K562 (cell line): ENCODE data around the gene FAM227B. TPM values are rescaled to one million over a fixed set of nuclear protein-coding genes. Genes with fewer than 3 reads are reported as not detected.
A peak's percentile ranks its signal among the peaks of the same experiment; 100 is the strongest.

Experiments
- ARID1B ChIP-seq: fragments of 450-650 bp; IDR thresholded peaks from 2 replicates; pipeline ENCODE4 v1.6.1; 2016; ENCODE audit warnings: antibody characterized with exemption, mild to moderate bottlenecking, inconsistent platforms
- ASH1L ChIP-seq: fragments of 450-650 bp; IDR thresholded peaks from 2 replicates; pipeline ENCODE4 v1.6.1; 2018; ENCODE audit warnings: borderline replicate concordance, mild to moderate bottlenecking, low read depth; ENCODE audit not compliant: partially characterized antibody
- CBFB ChIP-seq: sonication (generic); formaldehyde crosslinking; IDR thresholded peaks from 2 replicates; pipeline ENCODE4 v1.4.0; 2020; ENCODE audit warnings: mild to moderate bottlenecking, missing genetic modification reagents
- CCNT2 ChIP-seq: IDR thresholded peaks from 2 replicates; pipeline ENCODE4 v1.6.1; 2011; ENCODE audit warnings: borderline replicate concordance, low read depth, mild to moderate bottlenecking, moderate library complexity, mixed read lengths, low read length; ENCODE audit not compliant: insufficient read length; ENCODE audit errors: extremely low read depth
- EP300 ChIP-seq: IDR thresholded peaks from 2 replicates; pipeline ENCODE4 v1.6.1; 2012; ENCODE audit warnings: low read length, improper control_type of control experiment
- ESRRB ChIP-seq: fragments of 250-450 bp; sonication (Bioruptor Pico); IDR thresholded peaks from 2 replicates; pipeline ENCODE4 v1.5.0; 2020; ENCODE audit warnings: mild to moderate bottlenecking, moderate library complexity, borderline replicate concordance
- ETS2 ChIP-seq: IDR thresholded peaks from 2 replicates; pipeline ENCODE4 v1.6.1; 2016; ENCODE audit warnings: borderline replicate concordance, missing genetic modification characterization, mild to moderate bottlenecking, moderate library complexity, missing compliant biosample characterization; ENCODE audit not compliant: poor library complexity, severe bottlenecking
- FOXA3 ChIP-seq, 2 experiments: fragments of 450-650 bp in 1 of 2; sonication (generic) in 1 of 2; formaldehyde crosslinking; IDR thresholded peaks in 1 of 2; conservative IDR thresholded peaks in 1 of 2; 2 replicates each; pipeline versions ENCODE4 v1.4.0 to v1.8.0; 2020 to 2022; ENCODE audit warnings: mild to moderate bottlenecking in 2 of 2, missing genetic modification reagents in 1 of 2
- FOXJ3 ChIP-seq: sonication (generic); formaldehyde crosslinking; IDR thresholded peaks from 2 replicates; pipeline ENCODE4 v1.4.0; 2020; ENCODE audit warnings: mild to moderate bottlenecking, missing genetic modification reagents
- GATAD2A ChIP-seq: fragments of 450-650 bp; IDR thresholded peaks from 2 replicates; pipeline ENCODE4 v1.6.1; 2017
- HLTF ChIP-seq: fragments of 450-650 bp; IDR thresholded peaks from 2 replicates; pipeline ENCODE4 v1.6.1; 2016
- HMBOX1 ChIP-seq: sonication (generic); IDR thresholded peaks from 2 replicates; pipeline ENCODE4 v1.6.1; 2016
- JUND ChIP-seq, 2 experiments: IDR thresholded peaks; 2 replicates in 1 of 2; 3 replicates in 1 of 2; pipeline ENCODE4 v1.6.1; 2011; ENCODE audit warnings: borderline replicate concordance in 2 of 2, low read depth in 2 of 2, low read length in 2 of 2, improper control_type of control experiment in 1 of 2, missing biosample characterization in 1 of 2, missing genetic modification characterization in 1 of 2, missing genetic modification reagents in 1 of 2
- KLF10 ChIP-seq: fragments of 250-450 bp; sonication (Bioruptor Pico); IDR thresholded peaks from 2 replicates; pipeline ENCODE4 v1.6.1; 2021; ENCODE audit warnings: matching md5 sums
- MAFK ChIP-seq: IDR thresholded peaks from 2 replicates; pipeline ENCODE4 v1.6.1; 2011; ENCODE audit warnings: low read length, improper control_type of control experiment
- MAX ChIP-seq: sonication (generic); formaldehyde crosslinking; IDR thresholded peaks from 2 replicates; pipeline ENCODE4 v1.9.0; 2022; ENCODE audit warnings: mild to moderate bottlenecking, missing genetic modification reagents
- MIER1 ChIP-seq: fragments of 450-650 bp; IDR thresholded peaks from 2 replicates; pipeline ENCODE4 v1.6.1; 2016; ENCODE audit warnings: antibody characterized with exemption, mild to moderate bottlenecking, low read depth
- NCOA1 ChIP-seq: fragments of 450-650 bp; IDR thresholded peaks from 2 replicates; pipeline ENCODE4 v1.6.1; 2016; ENCODE audit warnings: low read depth
- NFE2 ChIP-seq: IDR thresholded peaks from 2 replicates; pipeline ENCODE4 v1.6.1; 2014; ENCODE audit warnings: antibody characterized with exemption, low read depth
- RBM14 ChIP-seq: fragments of 200-400 bp; formaldehyde crosslinking; IDR thresholded peaks from 2 replicates; pipeline ENCODE4 v1.6.1; 2018; ENCODE audit warnings: low read depth, mild to moderate bottlenecking, low read length, moderate library complexity, borderline replicate concordance; ENCODE audit not compliant: insufficient read depth
- SAFB2 ChIP-seq: fragments of 200-400 bp; formaldehyde crosslinking; IDR thresholded peaks from 2 replicates; pipeline ENCODE4 v1.6.1; 2018; ENCODE audit warnings: borderline replicate concordance, low read length, low read depth, moderate library complexity; ENCODE audit not compliant: severe bottlenecking
- SLC30A9 ChIP-seq: fragments of 250-450 bp; sonication (Bioruptor Pico); IDR thresholded peaks from 2 replicates; pipeline ENCODE4 v1.8.0; 2022; ENCODE audit warnings: mild to moderate bottlenecking, moderate library complexity
- SMAD3 ChIP-seq: fragments of 450-650 bp; formaldehyde crosslinking; conservative IDR thresholded peaks from 2 replicates; pipeline ENCODE4 v1.4.0; 2020; ENCODE audit warnings: mild to moderate bottlenecking
- SREBF2 ChIP-seq: sonication (generic); formaldehyde crosslinking; IDR thresholded peaks from 2 replicates; pipeline ENCODE4 v1.4.0; 2020; ENCODE audit warnings: mild to moderate bottlenecking, missing genetic modification reagents
- STAG1 ChIP-seq: sonication (generic); formaldehyde crosslinking; IDR thresholded peaks from 2 replicates; pipeline ENCODE4 v1.5.0; 2020; ENCODE audit warnings: missing genetic modification reagents, borderline replicate concordance
- TARDBP ChIP-seq: fragments of 450-650 bp; IDR thresholded peaks from 2 replicates; pipeline ENCODE4 v1.6.1; 2016
- ZC3H8 ChIP-seq: fragments of 450-650 bp; IDR thresholded peaks from 2 replicates; pipeline ENCODE4 v1.6.1; 2017
- ZNF217 ChIP-seq: sonication (generic); formaldehyde crosslinking; IDR thresholded peaks from 2 replicates; pipeline ENCODE4 v1.8.0; 2022; ENCODE audit warnings: mild to moderate bottlenecking, missing genetic modification reagents
- ZNF316 ChIP-seq: fragments of 450-650 bp; IDR thresholded peaks from 2 replicates; pipeline ENCODE4 v1.6.1; 2016
- ZNF644 ChIP-seq: fragments of 200-800 bp; sonication (Bioruptor generic); IDR thresholded peaks from 2 replicates; pipeline ENCODE4 v1.6.1; 2016; ENCODE audit warnings: low read depth, missing genetic modification characterization, missing compliant biosample characterization
- ZNF695 ChIP-seq: fragments of 450-650 bp; formaldehyde crosslinking; IDR thresholded peaks from 2 replicates; pipeline ENCODE4 v1.4.0; 2020; ENCODE audit warnings: mild to moderate bottlenecking, moderate library complexity
- ZNF778 ChIP-seq: fragments of 450-650 bp; formaldehyde crosslinking; IDR thresholded peaks from 2 replicates; pipeline ENCODE4 v1.4.0; 2020; ENCODE audit warnings: mild to moderate bottlenecking, moderate library complexity
- ZZZ3 ChIP-seq: fragments of 450-650 bp; IDR thresholded peaks from 2 replicates; pipeline ENCODE4 v1.6.1; 2016; ENCODE audit warnings: antibody characterized with exemption, mild to moderate bottlenecking, moderate library complexity
- polyA plus RNA-seq, 8 experiments: library from polyadenylated mRNA; depleted of rRNA in 4 of 8; stranded (reverse) in 5 of 8; unstranded in 3 of 8; fragments of >200 nt; fragmentation: Nextera tagmentation in 2 of 8; fragmentation: Illumina TruSeq in 1 of 8; extraction: Ambion mirVana in 2 of 8; extraction: Trizol in 1 of 8; gene quantifications; 2 replicates each; pipeline versions ENCODE4 v1.2.1 to v1.2.3, GENCODE V29; 2011 to 2014; ENCODE audit warnings: inconsistent platforms in 1 of 8, missing spikeins in 1 of 8
- total RNA-seq, 7 experiments: library from RNA; depleted of rRNA in 6 of 7; stranded (reverse); fragments of >200 nt in 6 of 7; fragmentation: Illumina TruSeq in 2 of 7; extraction: Trizol in 2 of 7; gene quantifications; 2 replicates each; pipeline versions ENCODE4 v1.2.1 to v1.2.3, GENCODE V29; 2011 to 2021; ENCODE audit warnings: low replicate concordance in 1 of 7

FAM227B gene
- total and polyA plus RNA-seq, 9 of the 15 experiments (the other 6 are each of a cell fraction or from before 2014, with no cell fraction given) = 5.1 to 12.5 (median 11.2) TPM

DNA sequence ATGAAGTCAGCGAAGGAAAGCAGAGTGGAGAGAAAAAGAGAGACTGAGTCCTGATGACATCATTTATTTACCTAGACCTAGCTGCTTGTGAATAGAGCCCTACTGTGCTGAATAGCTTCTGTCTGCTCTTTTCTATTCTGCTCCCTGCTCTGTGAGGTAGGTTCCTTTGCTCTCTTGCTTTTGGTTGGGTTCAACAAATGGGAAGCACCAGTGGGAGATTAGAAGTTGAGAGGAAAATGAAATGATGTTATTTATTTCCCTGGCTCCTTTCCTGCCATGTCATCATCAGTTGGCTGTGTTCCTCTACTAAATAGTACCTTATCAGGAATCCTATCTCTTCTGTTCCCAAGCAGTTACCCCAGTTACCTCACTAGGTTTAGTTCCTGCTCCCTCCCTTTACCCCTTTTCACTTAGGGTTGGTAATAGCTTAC is 23.8 kb upstream of the FAM227B start (continued):
- TF ChIP-seq GATAD2A = no peak
- TF ChIP-seq FOXJ3 (CRISPR knock-in tag) = no peak
- TF ChIP-seq ARID1B = no peak; the same call in 1 of the 2 replicates
- TF ChIP-seq NFE2 = peak; percentile 76
- TF ChIP-seq SREBF2 (CRISPR knock-in tag) = no peak
- TF ChIP-seq STAG1 (CRISPR knock-in tag) = no peak
- TF ChIP-seq RBM14 = no peak
- no peak for TF ChIP-seq MAX (CRISPR knock-in tag)
- no peak for TF ChIP-seq ZNF644 (tag)
- TF ChIP-seq JUND (IDR thresholded peaks at IDR 0.05; ENCODE audit: borderline replicate concordance, low read depth, low read length) = no peak
- TF ChIP-seq JUND (tag; IDR thresholded peaks at IDR 0.05; ENCODE audit: borderline replicate concordance, low read depth, low read length) = peak; percentile 34; the same call in 2 of the 3 replicates
- no peak for TF ChIP-seq ZC3H8
- TF ChIP-seq HMBOX1 = peak; percentile 96
- TF ChIP-seq SMAD3 (CRISPR knock-in tag) = no peak
- TF ChIP-seq MIER1 = no peak
- peak; percentile 13 for TF ChIP-seq CCNT2
- no peak for TF ChIP-seq TARDBP
- no peak for TF ChIP-seq CBFB (CRISPR knock-in tag)
- TF ChIP-seq SLC30A9 (CRISPR knock-in tag) = no peak
- TF ChIP-seq ZNF778 (CRISPR knock-in tag) = no peak
- TF ChIP-seq MAFK = peak; percentile 43; the same call in 1 of the 2 replicates
- TF ChIP-seq NCOA1 = no peak
- TF ChIP-seq ASH1L = no peak
- peak; percentile 60; the same call in 1 of the 2 replicates for TF ChIP-seq ZNF316
- no peak for TF ChIP-seq ZNF695 (CRISPR knock-in tag)
- TF ChIP-seq ZNF217 = no peak
- TF ChIP-seq KLF10 (CRISPR knock-in tag) = no peak
- TF ChIP-seq FOXA3 (CRISPR knock-in tag; conservative IDR thresholded peaks at IDR 0.05 in 1 of 2, IDR thresholded peaks at IDR 0.05 in 1 of 2) = no peak
- no peak for TF ChIP-seq SAFB2
- no peak for TF ChIP-seq ESRRB
- no peak for TF ChIP-seq HLTF
- TF ChIP-seq EP300 = peak; percentile 29; the same call in 1 of the 2 replicates
- no peak for TF ChIP-seq ZZZ3
- no peak for TF ChIP-seq ETS2 (tag)
